Measurements from ENCODE around the gene CCN2.
"Not testable (repeated sequence)": the region's sequence is repeated elsewhere in the genome, so short reads cannot be mapped to it uniquely, and the experiment has no call there.

- not testable (repeated sequence) for TF ChIP-seq POLR2AphosphoS5, POLR2A, TAF1 (IDR thresholded peaks at IDR 0.05; ENCODE audit: low read depth, low read length)
Observed at GRCh38 chr6:131901326-131901873, 49.8 kb downstream of the CCN2 start.

Data from GM12891 (cell line).